Hepatocyte (in vitro differentiated cells): ENCODE data around the gene GLP2R. TPM values are rescaled to one million over a fixed set of nuclear protein-coding genes. Genes with fewer than 3 reads are reported as not detected.

Source experiments
- DNase-seq: peaks from one replicate; pipeline ENCODE4 v3.0.0-alpha.2; 2016; ENCODE audit warnings: low spot score
- H2AFZ ChIP-seq: fragments of 200-600 bp; sonication (generic); 2 replicates; pipeline ENCODE4 v1.6.0; 2016; ENCODE audit warnings: antibody characterized with exemption, mild to moderate bottlenecking
- H3K27ac ChIP-seq: fragments of 200-600 bp; sonication (generic); 2 replicates; pipeline ENCODE4 v1.5.1; 2016; ENCODE audit warnings: mild to moderate bottlenecking
- H3K27me3 ChIP-seq: fragments of 200-600 bp; sonication (generic); 2 replicates; pipeline ENCODE4 v1.6.1; 2016
- H3K36me3 ChIP-seq: fragments of 200-600 bp; sonication (generic); replicated peaks from 2 replicates; pipeline ENCODE4 v1.5.1; 2016; ENCODE audit warnings: low read depth; ENCODE audit not compliant: insufficient read depth
- H3K4me1 ChIP-seq: fragments of 200-600 bp; sonication (generic); 2 replicates; pipeline ENCODE4 v1.5.1; 2016; ENCODE audit warnings: mild to moderate bottlenecking, moderate library complexity; ENCODE audit not compliant: insufficient read depth
- H3K4me2 ChIP-seq: fragments of 200-600 bp; sonication (generic); 2 replicates; pipeline ENCODE4 v1.6.0; 2016
- H3K4me3 ChIP-seq: fragments of 200-600 bp; sonication (generic); 2 replicates; pipeline ENCODE4 v1.5.1; 2016; ENCODE audit warnings: mild to moderate bottlenecking
- H3K79me2 ChIP-seq: fragments of 200-600 bp; sonication (generic); 2 replicates; pipeline ENCODE4 v1.6.0; 2017; ENCODE audit warnings: mild to moderate bottlenecking
- H3K9me2 ChIP-seq: fragments of 200-600 bp; sonication (generic); replicated peaks from 2 replicates; pipeline ENCODE4 v1.6.0; 2017; ENCODE audit warnings: mild to moderate bottlenecking; ENCODE audit not compliant: insufficient read depth
- H3K9me3 ChIP-seq: fragments of 200-600 bp; sonication (generic); 2 replicates; pipeline ENCODE4 v1.5.1; 2016; ENCODE audit warnings: low read depth, mild to moderate bottlenecking
- H4K20me1 ChIP-seq: fragments of 200-600 bp; sonication (generic); 2 replicates; pipeline ENCODE4 v1.6.0; 2016; ENCODE audit warnings: mild to moderate bottlenecking; ENCODE audit not compliant: insufficient read depth, poor library complexity, severe bottlenecking
- CTCF ChIP-seq: fragments of 200-600 bp; sonication (generic); IDR thresholded peaks from 2 replicates; pipeline ENCODE4 v1.5.1; 2016; ENCODE audit warnings: antibody characterized with exemption, mild to moderate bottlenecking; ENCODE audit not compliant: poor library complexity
- EZH2 ChIP-seq: fragments of 200-600 bp; sonication (generic); IDR thresholded peaks from 2 replicates; pipeline ENCODE4 v1.6.1; 2016; ENCODE audit warnings: antibody characterized with exemption, mild to moderate bottlenecking, borderline replicate concordance
- EZH2phosphoT487 ChIP-seq: fragments of 200-600 bp; sonication (generic); IDR thresholded peaks from one replicate; pipeline ENCODE4 v1.6.1; 2018; ENCODE audit warnings: antibody characterized with exemption, mild to moderate bottlenecking, low read depth, moderate library complexity; ENCODE audit not compliant: unreplicated experiment, severe bottlenecking
- WGBS: methylation state at CpG from one replicate; pipeline ENCODE4 v1.1.6; 2016; ENCODE audit warnings: low lambda C conversion rate; ENCODE audit errors: missing lambda C conversion rate; 5-methylcytosine and 5-hydroxymethylcytosine counted together
- polyA plus RNA-seq: library from polyadenylated mRNA; unstranded; fragments of >200 nt; fragmentation: Nextera tagmentation; extraction: Ambion mirVana; gene quantifications from 2 replicates; pipeline ENCODE4 v1.2.1, GENCODE V29; 2016
- total RNA-seq: library from RNA; depleted of rRNA; stranded (reverse); fragments of >200 nt; gene quantifications from 2 replicates; pipeline ENCODE4 v1.2.3, GENCODE V29; 2014

Gene GLP2R
- total and polyA plus RNA-seq, 2 experiments from 2014 or later = 1.5 to 3.3 TPM

- no peaks in the 10 kb centered on the region for H3K9me2 ChIP-seq
Measured at GRCh38 chr17:9932491-9932890, 106.8 kb downstream of the GLP2R start.

GRCh38 chr17:9934331-9934730 is 108.6 kb downstream of the GLP2R start:
- H2AFZ ChIP-seq = no peak overlapping the region
- H3K27ac ChIP-seq = no peak overlapping the region
- no peaks in the 10 kb centered on the region for H3K27me3 ChIP-seq
- H4K20me1 ChIP-seq = no peaks in the 10 kb centered on the region
- no peaks in the 10 kb centered on the region for H3K79me2 ChIP-seq
- H3K9me2 ChIP-seq = no peaks in the 10 kb centered on the region
- H3K36me3 ChIP-seq = no peaks in the 10 kb centered on the region
- no peak overlapping the region for H3K4me3 ChIP-seq
- peaks cover 16% of the 10 kb centered on the region for H3K4me1 ChIP-seq
- no peaks in the 10 kb centered on the region for H3K9me3 ChIP-seq
- DNase-seq = no peak
- no peak overlapping the region for H3K4me2 ChIP-seq
- 89% methylated on average over 7 of the region's 7 CpGs for WGBS
- no peak for TF ChIP-seq EZH2
- TF ChIP-seq EZH2phosphoT487 = no peak
- no peak for TF ChIP-seq CTCF

More at GRCh38 chr17:9932491-9932890, 106.8 kb downstream of the GLP2R start:
- 80% methylated on average over 2 of the region's 2 CpGs for WGBS
- peaks cover 16% of the 10 kb centered on the region for H3K4me1 ChIP-seq
- no peak overlapping the region for H2AFZ ChIP-seq
- H3K36me3 ChIP-seq = no peaks in the 10 kb centered on the region
- H3K9me3 ChIP-seq = no peaks in the 10 kb centered on the region
- peak; percentile 48 for DNase-seq
- H3K79me2 ChIP-seq = no peaks in the 10 kb centered on the region
- H3K27me3 ChIP-seq = no peaks in the 10 kb centered on the region
- no peaks in the 10 kb centered on the region for H4K20me1 ChIP-seq
- TF ChIP-seq EZH2 (no peak), EZH2phosphoT487 (no peak), CTCF (no peak)
- no peak overlapping the region for H3K4me2 ChIP-seq
- no peak overlapping the region for H3K27ac ChIP-seq
- no peak overlapping the region for H3K4me3 ChIP-seq

- H2AFZ ChIP-seq = no peak overlapping the region
- no peak overlapping the region for H3K4me2 ChIP-seq
- H3K4me1 ChIP-seq = peaks cover 16% of the 10 kb centered on the region
- no peak for TF ChIP-seq EZH2phosphoT487
- TF ChIP-seq EZH2 = no peak
- no peak for TF ChIP-seq CTCF
- peak overlapping the region; percentile 61 for H3K27ac ChIP-seq
- no peaks in the 10 kb centered on the region for H4K20me1 ChIP-seq
- no peak overlapping the region for H3K4me3 ChIP-seq
- no peaks in the 10 kb centered on the region for H3K9me3 ChIP-seq
- H3K36me3 ChIP-seq = no peaks in the 10 kb centered on the region
- DNase-seq = no peak
- H3K79me2 ChIP-seq = no peaks in the 10 kb centered on the region
- H3K9me2 ChIP-seq = no peaks in the 10 kb centered on the region
- H3K27me3 ChIP-seq = no peaks in the 10 kb centered on the region
- 92% methylated on average over 6 of the region's 6 CpGs for WGBS
Measured at GRCh38 chr17:9935408-9935807, 109.7 kb downstream of the GLP2R start.

- Histone ChIP-seq H3K9me3 (no peaks in the 10 kb centered on the region), H3K79me2 (no peaks in the 10 kb centered on the region), H3K4me2 (no peak overlapping the region), H3K4me3 (no peak overlapping the region), H3K27ac (peak overlapping the region; percentile 61), H4K20me1 (no peaks in the 10 kb centered on the region), H3K4me1 (peaks cover 16% of the 10 kb centered on the region), H3K27me3 (no peaks in the 10 kb centered on the region), H3K36me3 (no peaks in the 10 kb centered on the region), H2AFZ (no peak overlapping the region), H3K9me2 (no peaks in the 10 kb centered on the region)
- DNase-seq = no peak
- TF ChIP-seq EZH2 = no peak
- TF ChIP-seq CTCF = no peak
- no peak for TF ChIP-seq EZH2phosphoT487
- 79% methylated on average over 3 of the region's 3 CpGs for WGBS
Measured at GRCh38 chr17:9936095-9936494, 110.4 kb downstream of the GLP2R start.
